GM12873 (cell line): ENCODE data around the gene STIM1.

Experiments used
- CTCF ChIP-seq: IDR thresholded peaks from 2 replicates; pipeline ENCODE4 v1.5.1; 2012; ENCODE audit warnings: low read depth, mild to moderate bottlenecking, moderate library complexity, low read length, control low read depth; ENCODE audit not compliant: insufficient read depth; ENCODE audit errors: missing control alignments

The STIM1 gene

GRCh38 chr11:4060182-4060923 is 204.9 kb downstream of the STIM1 start:
- TF ChIP-seq CTCF = no peak

- no peak for TF ChIP-seq CTCF
Observed at GRCh38 chr11:4061700-4062099, 206.2 kb downstream of the STIM1 start.

GRCh38 chr11:4063348-4063747 is 207.9 kb downstream of the STIM1 start:
- no peak for TF ChIP-seq CTCF

- no peak for TF ChIP-seq CTCF
Observed at GRCh38 chr11:4064278-4064955, 209.0 kb downstream of the STIM1 start.

GRCh38 chr11:4065086-4065485 is 209.6 kb downstream of the STIM1 start:
- no peak for TF ChIP-seq CTCF

GRCh38 chr11:4065601-4066377 is 210.3 kb downstream of the STIM1 start:
- TF ChIP-seq CTCF = no peak

- TF ChIP-seq CTCF = no peak
Observed at GRCh38 chr11:4066910-4067309, 211.4 kb downstream of the STIM1 start.
